Effector memory CD8-positive, alpha-beta T cell (primary cell): ENCODE measurements around the gene RAB11FIP5.
"Not testable (repeated sequence)": the region's sequence is repeated elsewhere in the genome, so short reads cannot be mapped to it uniquely, and the experiment has no call there.

Source experiments
- ATAC-seq: fragments of 150-1000 bp; cut with Tn5 transposase; replicated peaks from 2 replicates; pipeline ENCODE4 v1.10.0; 2021; ENCODE audit warnings: mild to moderate bottlenecking, moderate library complexity
- DNase-seq, 3 experiments: peaks; one replicate each; pipeline ENCODE4 v3.0.0; 2021
- H3K27ac Mint-ChIP-seq, 2 donors: one replicate each; pipeline ENCODE4 v1.8.0; 2022; ENCODE audit warnings: mild to moderate bottlenecking in 2 of 2, mixed read lengths in 2 of 2, moderate library complexity in 2 of 2
- H3K27me3 Mint-ChIP-seq, 2 donors: one replicate each; pipeline ENCODE4 v1.8.0; 2022; ENCODE audit warnings: mixed read lengths in 2 of 2
- H3K36me3 Mint-ChIP-seq: one replicate; pipeline ENCODE4 v1.8.0; 2022; ENCODE audit warnings: mild to moderate bottlenecking, moderate library complexity, mixed read lengths; ENCODE audit not compliant: insufficient read depth
- H3K4me1 Mint-ChIP-seq, 2 donors: one replicate each; pipeline ENCODE4 v1.8.0; 2022; ENCODE audit warnings: low read depth in 2 of 2, mixed read lengths in 2 of 2
- H3K4me3 Mint-ChIP-seq, 2 donors: one replicate each; pipeline ENCODE4 v1.8.0; 2022; ENCODE audit warnings: mild to moderate bottlenecking in 2 of 2, mixed read lengths in 2 of 2, moderate library complexity in 2 of 2
- H3K9me3 Mint-ChIP-seq, 2 donors: one replicate each; pipeline ENCODE4 v1.8.0; 2022; ENCODE audit warnings: mixed read lengths in 2 of 2

The RAB11FIP5 gene

DNA sequence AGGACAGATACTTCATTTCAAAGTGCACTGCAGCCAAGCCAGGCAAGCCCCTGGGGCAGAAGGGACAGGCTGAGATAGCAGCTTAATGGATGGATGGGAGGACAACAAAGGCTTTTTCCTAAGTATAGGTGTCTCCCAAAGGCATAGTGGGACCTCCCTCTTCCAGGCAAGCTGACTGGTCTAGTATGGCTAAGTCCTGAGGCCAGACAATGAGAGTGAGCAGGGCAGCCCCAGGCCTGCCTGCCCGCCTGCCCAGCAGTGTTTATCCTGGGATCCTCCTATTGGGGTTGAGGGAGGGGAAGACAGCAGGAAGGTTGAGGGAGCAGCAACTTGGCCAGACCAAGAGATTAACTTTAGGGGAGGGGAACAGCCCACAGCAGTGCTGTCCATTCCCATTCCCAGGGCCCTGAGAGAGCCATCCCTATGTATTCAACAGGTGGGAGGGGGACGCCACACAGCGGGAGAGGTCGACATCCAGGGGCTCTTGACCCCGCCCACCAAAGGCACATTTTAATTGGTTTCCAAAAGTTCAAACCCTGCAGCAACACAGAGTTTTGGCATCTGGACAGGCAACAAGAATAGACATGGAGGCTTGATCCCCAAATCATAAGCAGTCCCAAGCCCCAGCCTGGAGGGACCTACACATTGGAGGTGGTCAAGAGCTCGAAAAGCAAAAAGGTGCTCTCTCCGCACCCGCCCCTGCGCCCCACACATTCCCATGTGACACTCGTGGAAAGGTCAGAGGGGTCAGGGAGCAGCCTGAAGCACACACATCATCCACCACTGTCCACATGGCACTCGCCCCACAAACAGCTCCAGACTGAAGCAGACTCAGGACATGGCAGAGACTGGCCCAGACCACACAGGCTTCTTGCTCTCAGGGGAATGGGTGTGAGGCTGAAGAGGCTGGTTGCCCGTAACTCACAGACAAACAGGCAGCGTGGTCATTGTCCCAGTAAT, 38.4 kb downstream of the RAB11FIP5 start:
- Mint-ChIP-seq H3K4me1 (peaks cover 15 to 21% of the 10 kb centered on the region in 2 donors), H3K27ac (no peak overlapping the region)
- DNase-seq, result no peak

GRCh38 chr2:73072416-73072815, 40.3 kb downstream of the RAB11FIP5 start:
- Mint-ChIP-seq H3K27ac (peak overlapping the region; percentile 91 to 94), H3K9me3 (no peaks in the 10 kb centered on the region), H3K4me1 (peaks cover 23 to 25% of the 10 kb centered on the region in 2 donors), H3K27me3 (no peaks in the 10 kb centered on the region), H3K4me3 (peak overlapping the region; percentile 90 to 93), H3K36me3 (peaks cover 35% of the 10 kb centered on the region)
- no peak for DNase-seq
- no peak for ATAC-seq

More for the DNA sequence above, 38.4 kb downstream of the RAB11FIP5 start:
- peaks cover 37% of the 10 kb centered on the region for H3K36me3 Mint-ChIP-seq
- no peak overlapping the region for H3K4me3 Mint-ChIP-seq
- no peak for ATAC-seq
- no peaks in the 10 kb centered on the region for H3K27me3 Mint-ChIP-seq
- H3K9me3 Mint-ChIP-seq, result no peaks in the 10 kb centered on the region

DNA sequence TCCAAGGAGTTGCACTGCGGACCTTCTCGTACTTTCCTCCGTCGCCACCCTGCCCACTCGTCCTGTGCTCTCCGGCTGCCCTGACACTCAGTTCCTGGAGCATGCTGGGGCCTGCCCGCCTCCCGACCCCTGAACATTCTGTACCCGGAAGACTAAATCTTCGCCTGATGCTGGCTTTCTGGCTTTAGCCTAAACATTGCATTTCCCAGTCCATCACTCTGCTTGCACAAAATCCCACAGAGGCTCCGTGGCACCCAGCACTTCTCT, 40.7 kb downstream of the RAB11FIP5 start:
- no peaks in the 10 kb centered on the region for H3K9me3 Mint-ChIP-seq
- H3K36me3 Mint-ChIP-seq, result peaks cover 35% of the 10 kb centered on the region
- H3K4me3 Mint-ChIP-seq, result peak overlapping the region; percentile 90 to 93
- peak overlapping the region; percentile 91 to 94 for H3K27ac Mint-ChIP-seq
- H3K4me1 Mint-ChIP-seq, result peaks cover 23 to 25% of the 10 kb centered on the region in 2 donors
- no peaks in the 10 kb centered on the region for H3K27me3 Mint-ChIP-seq
- no peak for ATAC-seq
- no peak for DNase-seq

DNA sequence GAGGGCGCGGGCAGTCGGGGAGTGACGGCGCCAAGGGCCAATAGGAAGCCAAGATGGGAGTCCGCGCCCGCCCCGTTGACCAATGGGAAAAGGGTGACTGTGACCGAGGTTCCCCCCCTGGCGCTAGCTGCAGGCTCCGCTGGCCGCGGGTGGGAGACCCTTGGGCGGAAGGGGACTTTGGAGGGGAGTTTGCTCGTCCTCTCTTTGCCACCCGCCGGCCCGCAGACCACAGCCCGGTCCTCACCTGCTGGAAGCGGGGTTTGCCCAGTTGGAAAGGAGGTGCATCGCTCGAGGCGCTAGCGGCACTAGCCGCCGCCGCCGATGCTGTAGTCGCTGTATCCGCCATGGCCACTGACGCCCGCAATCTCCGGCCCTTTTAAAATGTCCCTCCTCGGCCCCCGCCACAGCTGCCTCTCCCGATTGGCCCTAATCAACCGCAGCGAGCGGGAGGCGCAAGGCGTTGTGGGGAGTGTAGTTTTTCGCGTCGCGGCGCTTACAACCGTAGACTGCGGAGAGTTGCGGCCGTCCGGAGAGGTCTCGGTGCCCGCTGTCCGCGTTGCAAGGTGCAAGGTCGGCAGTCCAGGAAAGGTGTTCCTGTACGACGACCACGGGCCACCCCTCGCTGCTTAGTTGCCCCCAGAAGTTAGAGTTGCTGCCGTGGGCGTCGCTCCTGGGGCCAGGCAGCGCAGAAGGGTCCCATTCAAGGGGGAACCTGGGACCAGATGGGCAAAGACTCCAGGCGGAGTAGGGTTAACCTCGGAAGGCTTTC, 41.2 kb downstream of the RAB11FIP5 start, which contains the start of gene SFXN5:
Gene SFXN5, minus strand, starts transcription at position 353 of the 769 bp plus-strand sequence. Its CDS starts 7 bp downstream, at position 346.
- ATAC-seq (peak; percentile 86), DNase-seq (peak; percentile 93 to 96 (median 94))
- no peaks in the 10 kb centered on the region for H3K9me3 Mint-ChIP-seq
- peaks cover 23 to 25% of the 10 kb centered on the region in 2 donors for H3K4me1 Mint-ChIP-seq
- H3K36me3 Mint-ChIP-seq, result peaks cover 35% of the 10 kb centered on the region
- no peaks in the 10 kb centered on the region for H3K27me3 Mint-ChIP-seq
- H3K4me3 Mint-ChIP-seq, result peak within 1 kb of the TSS; percentile 90 to 93
- peak within 1 kb of the TSS; percentile 91 to 94 for H3K27ac Mint-ChIP-seq

DNA sequence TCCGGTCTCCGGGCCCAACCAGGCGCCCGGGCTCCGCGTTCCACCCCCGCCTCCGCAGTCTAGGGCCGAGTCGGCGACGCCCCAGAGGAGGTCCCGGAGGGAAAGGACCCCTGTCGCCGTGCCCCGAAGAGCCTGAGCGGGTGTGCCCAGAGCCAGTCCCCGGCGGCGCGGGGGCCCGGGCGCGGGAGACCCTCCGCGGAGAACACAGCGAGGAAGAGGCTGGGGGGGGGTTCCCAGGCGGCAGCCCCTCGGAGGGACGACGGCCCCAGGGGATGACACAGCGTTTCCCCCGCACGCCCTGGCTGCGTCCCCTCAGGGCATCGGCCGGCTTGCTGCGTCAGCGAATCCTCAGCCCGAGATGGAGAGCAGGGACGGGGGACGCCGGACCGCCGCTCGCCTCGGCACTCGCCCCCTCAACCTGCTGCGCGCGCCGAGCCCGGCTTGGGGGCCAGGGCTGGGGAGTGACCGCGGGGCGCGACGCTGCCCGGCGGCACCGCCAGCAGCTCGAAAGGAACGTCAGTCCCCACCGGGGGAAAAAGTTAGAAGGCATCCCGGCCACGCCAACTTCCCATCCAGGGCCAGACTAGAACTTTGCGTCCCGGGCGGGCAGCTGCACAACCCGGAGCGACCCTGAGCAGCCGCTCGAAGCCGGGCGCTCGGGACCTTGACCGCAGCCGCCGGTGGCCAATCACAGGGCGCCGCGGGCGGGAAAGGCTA, 41.9 kb downstream of the RAB11FIP5 start:
- peaks cover 35% of the 10 kb centered on the region for H3K36me3 Mint-ChIP-seq
- H3K27me3 Mint-ChIP-seq, result no peaks in the 10 kb centered on the region
- DNase-seq (peak in 2 of 3 experiments; percentile 16 to 19), ATAC-seq (peak; percentile 15)
- H3K9me3 Mint-ChIP-seq, result no peaks in the 10 kb centered on the region
- H3K4me3 Mint-ChIP-seq, result peak overlapping the region; percentile 90 to 93
- peaks cover 25 to 26% of the 10 kb centered on the region in 2 donors for H3K4me1 Mint-ChIP-seq
- H3K27ac Mint-ChIP-seq, result peak overlapping the region; percentile 91 to 94

DNA sequence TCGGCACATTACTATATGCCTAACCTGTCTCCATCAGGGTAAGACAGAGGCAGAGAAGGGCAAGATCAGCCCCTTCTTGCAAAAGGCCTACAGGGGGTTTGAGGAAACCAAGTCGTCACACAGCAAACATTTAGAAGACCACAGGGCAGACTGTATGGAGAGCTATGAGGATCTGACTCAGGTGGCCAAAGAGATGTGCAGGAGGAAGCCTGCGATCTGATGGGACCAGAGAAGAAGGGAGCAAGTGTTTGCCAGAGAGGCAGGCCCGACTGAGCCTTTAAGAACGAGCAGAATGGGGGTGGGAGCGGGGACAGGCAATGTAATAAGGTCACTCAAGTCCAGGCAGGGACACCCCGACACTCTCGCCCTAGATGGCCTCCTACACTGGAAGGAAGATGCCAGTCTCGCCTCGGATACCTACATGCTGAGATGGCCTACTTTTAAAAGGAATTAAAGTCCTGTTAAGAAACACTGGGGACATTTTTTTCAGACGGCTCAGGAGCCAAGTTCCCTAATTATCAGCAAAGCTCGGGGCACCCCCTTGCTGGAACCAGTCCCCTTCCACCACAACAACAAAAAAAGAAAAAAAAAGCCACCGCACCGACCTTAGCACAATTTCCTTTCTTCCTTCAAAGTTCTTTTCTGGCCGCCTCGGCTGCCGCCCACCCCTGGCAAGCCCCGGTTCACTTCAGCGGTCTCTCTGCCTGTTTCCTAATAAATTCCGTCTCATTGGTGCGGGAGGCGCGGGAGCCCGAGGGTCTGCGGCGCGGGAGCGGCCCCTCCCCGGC, 42.7 kb downstream of the RAB11FIP5 start:
- peak overlapping the region; percentile 90 to 93 for H3K4me3 Mint-ChIP-seq
- ATAC-seq (no peak), DNase-seq (peak in 1 of 3 experiments; percentile 20)
- H3K27ac Mint-ChIP-seq, result peak overlapping the region; percentile 30 to 64
- no peaks in the 10 kb centered on the region for H3K27me3 Mint-ChIP-seq
- peaks cover 25 to 27% of the 10 kb centered on the region in 2 donors for H3K4me1 Mint-ChIP-seq
- peaks cover 35% of the 10 kb centered on the region for H3K36me3 Mint-ChIP-seq
- no peaks in the 10 kb centered on the region for H3K9me3 Mint-ChIP-seq

- no peaks in the 10 kb centered on the region for H3K27me3 Mint-ChIP-seq
- no peaks in the 10 kb centered on the region for H3K9me3 Mint-ChIP-seq
- peaks cover 27 to 28% of the 10 kb centered on the region in 2 donors for H3K4me1 Mint-ChIP-seq
- peak overlapping the region in 1 of 2 donors; percentile 30 for H3K27ac Mint-ChIP-seq
- no peak for ATAC-seq
- H3K36me3 Mint-ChIP-seq, result peaks cover 30% of the 10 kb centered on the region
- no peak for DNase-seq
- peak overlapping the region; percentile 90 to 93 for H3K4me3 Mint-ChIP-seq
Measured at GRCh38 chr2:73069041-73069854, 43.5 kb downstream of the RAB11FIP5 start.

DNA sequence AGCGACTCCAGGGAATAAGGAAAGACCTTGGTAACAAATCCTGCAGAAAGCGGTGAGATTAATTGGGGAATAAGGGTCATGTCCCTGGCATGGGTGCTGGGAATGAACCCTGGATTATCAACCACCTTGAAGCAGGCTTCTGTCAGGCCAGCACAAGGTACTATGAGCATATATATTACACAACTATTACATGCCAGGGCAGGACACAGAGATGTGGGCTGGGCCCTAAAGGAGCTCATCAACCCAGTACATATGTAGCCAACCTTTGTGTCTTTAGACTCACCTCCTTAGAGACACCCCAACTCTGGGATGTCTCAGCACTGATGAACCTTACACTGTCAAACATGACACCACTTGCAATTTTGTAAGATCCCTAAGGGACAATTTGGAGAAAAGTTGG, 44.6 kb downstream of the RAB11FIP5 start:
- Mint-ChIP-seq H3K4me1 (peaks cover 27 to 31% of the 10 kb centered on the region in 2 donors), H3K9me3 (no peaks in the 10 kb centered on the region), H3K36me3 (peaks cover 26% of the 10 kb centered on the region), H3K27ac (no peak overlapping the region), H3K4me3 (no peak overlapping the region), H3K27me3 (no peaks in the 10 kb centered on the region)
- ATAC-seq (no peak), DNase-seq (no peak)

GRCh38 chr2:73067043-73067442, 45.7 kb downstream of the RAB11FIP5 start:
- no peak for DNase-seq
- peaks cover 23% of the 10 kb centered on the region for H3K36me3 Mint-ChIP-seq
- H3K27ac Mint-ChIP-seq, result no peak overlapping the region
- H3K27me3 Mint-ChIP-seq, result no peaks in the 10 kb centered on the region
- no peaks in the 10 kb centered on the region for H3K9me3 Mint-ChIP-seq
- no peak overlapping the region for H3K4me3 Mint-ChIP-seq
- no peak for ATAC-seq
- peaks cover 24 to 28% of the 10 kb centered on the region in 2 donors for H3K4me1 Mint-ChIP-seq

- H3K4me1 Mint-ChIP-seq, result peaks cover 17 to 20% of the 10 kb centered on the region in 2 donors
- ATAC-seq, H3K27ac Mint-ChIP-seq, H3K36me3 Mint-ChIP-seq, H3K4me3 Mint-ChIP-seq, H3K27me3 Mint-ChIP-seq, DNase-seq, H3K9me3 Mint-ChIP-seq: not testable (repeated sequence)
Measured at GRCh38 chr2:73065070-73065469, 47.7 kb downstream of the RAB11FIP5 start.

DNA sequence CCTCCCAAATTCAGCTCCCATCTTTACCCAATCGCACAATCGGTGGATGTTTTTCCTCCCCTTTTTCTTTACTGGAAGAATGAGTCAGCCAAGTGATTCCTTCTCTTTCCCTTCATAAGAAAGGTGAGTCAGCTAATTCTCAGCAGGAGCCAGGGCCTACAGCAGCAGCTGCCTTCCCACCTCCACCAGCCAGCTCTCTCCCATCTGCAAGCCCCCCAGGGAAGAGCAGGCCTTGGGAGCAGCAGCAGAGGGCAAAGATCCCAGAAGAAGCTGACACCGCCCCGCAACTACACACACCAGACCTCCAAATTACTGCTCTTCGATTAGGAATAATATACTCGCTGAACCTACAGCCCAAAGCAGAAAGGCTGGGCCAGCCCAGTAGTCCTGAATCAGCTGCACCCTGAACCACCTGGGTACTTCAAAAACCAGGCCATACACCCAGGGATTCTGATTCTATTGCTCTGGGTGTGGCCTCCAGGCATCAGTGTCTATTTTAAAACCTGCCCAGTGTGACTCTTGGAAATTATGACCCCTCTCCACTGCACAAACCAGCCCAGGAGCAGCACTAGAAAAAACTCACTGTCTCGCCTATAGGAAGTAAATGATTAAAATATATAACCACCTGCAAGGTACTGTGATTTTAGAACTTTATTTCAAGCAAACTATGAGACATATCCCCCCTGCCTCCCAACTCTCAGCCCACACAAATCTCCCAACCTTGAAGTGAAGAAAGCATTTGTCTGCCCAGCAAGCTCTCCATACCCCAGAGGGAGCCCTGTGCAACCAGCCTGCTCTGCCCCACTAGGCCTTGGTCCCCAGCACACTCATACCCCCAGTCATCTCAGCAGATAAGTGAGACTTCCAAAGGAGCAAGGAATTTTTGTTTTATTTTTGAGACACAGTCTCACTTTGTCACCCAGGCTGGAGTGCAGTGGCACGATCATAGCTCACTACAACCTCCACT, 48.6 kb downstream of the RAB11FIP5 start:
- Mint-ChIP-seq H3K4me3 (no peak overlapping the region), H3K27ac (peak overlapping the region in 1 of 2 donors; percentile 33), H3K27me3 (no peaks in the 10 kb centered on the region), H3K4me1 (peaks cover 10 to 12% of the 10 kb centered on the region in 2 donors), H3K9me3 (no peaks in the 10 kb centered on the region), H3K36me3 (peaks cover under 1% of the 10 kb centered on the region)
- DNase-seq (no peak), ATAC-seq (no peak)
